ENCODE results near the gene ZNF274.

DNA sequence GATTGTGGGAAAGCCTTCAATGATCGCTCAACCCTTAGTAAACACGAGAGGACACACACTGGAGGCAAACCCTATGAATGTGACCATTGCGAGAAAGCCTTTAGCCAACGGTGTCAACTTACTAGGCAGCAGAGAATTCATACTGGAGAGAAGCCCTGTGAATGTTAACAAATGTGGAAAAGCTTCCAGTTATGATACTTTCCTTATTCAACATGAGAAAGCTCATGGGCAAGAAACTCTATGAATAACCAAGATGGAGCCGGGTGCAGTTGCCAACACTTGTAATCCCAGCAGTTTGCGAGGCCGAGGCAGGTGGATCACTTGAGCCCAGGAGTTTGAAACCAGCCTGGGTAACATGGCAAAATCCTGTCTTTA lies 80.0 kb downstream of the ZNF274 start:
- no peak for TF ChIP-seq CTCF (IDR thresholded peaks at IDR 0.05)
- no peak for TF ChIP-seq POLR2A (IDR thresholded peaks at IDR 0.05)
- TF ChIP-seq EP300 (IDR thresholded peaks at IDR 0.05): no peak
